HUDEP-2 (cell line): Measurements from ENCODE around the gene HAVCR1.

Experiments
- DNase-seq, 76 experiments: peaks; one replicate each; lab custom pipeline; 2025; ENCODE audit not compliant: unreplicated experiment in 76 of 76; lab: John Stamatoyannopoulos, UW

The HAVCR1 gene

DNA sequence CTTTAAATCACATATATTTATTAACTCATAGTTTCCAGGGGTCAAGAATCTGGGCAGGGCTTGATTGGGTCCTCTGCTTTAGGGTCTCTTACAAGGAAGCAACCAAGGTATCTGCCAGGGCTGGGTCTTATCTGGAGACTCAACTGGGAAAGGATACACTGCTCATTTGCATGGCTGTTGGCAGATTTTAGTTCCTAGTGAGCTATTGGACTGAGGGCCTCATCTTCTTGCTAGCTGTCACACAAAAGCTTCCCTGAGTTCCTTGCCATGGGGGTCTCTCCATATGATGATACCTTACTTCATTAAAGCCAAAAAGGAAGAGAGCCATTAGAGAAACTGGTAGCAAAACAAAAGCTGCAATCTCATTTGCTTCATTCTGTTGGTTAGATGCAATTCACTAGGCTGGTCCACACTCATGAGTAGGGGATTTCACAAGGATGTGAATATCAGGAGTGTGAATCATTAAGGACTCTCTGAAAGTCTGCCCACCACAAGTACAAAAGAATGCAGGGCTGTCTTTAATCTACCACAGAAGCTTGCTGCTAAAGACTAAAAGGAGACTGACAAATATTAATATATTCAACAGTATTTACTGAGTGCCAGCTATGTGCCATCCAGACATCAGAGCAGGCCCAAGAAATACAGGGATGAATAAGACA lies 53.9 kb downstream of the HAVCR1 start:
- no peak for DNase-seq

DNA sequence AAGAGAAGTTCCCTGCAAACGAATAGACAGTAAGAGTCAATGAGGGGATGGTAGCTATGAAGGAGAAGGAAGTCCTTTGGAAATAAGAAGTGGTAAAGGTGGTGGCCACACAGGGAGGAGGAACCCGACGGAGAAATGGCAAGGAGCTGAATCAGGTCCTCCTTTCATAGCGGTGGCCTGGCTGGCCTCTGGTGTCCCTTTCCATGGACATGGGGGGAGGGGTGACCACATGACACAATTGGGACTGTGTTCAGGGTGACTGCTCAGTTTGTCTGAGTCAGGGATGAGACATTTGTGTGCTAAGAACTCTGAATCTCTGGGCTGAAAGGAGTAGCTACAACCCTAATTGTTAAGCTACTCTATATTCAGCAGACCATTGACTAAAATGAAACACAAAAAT lies 67.2 kb downstream of the HAVCR1 start:
- no peak for DNase-seq

GRCh38 chr5:156984064-156984463 lies 74.9 kb downstream of the HAVCR1 start:
- DNase-seq = no peak

GRCh38 chr5:156981481-156981880 lies 77.4 kb downstream of the HAVCR1 start:
- no peak for DNase-seq
